Measurements from ENCODE around the gene PDE7B.
"Not testable (repeated sequence)": the region's sequence is repeated elsewhere in the genome, so short reads cannot be mapped to it uniquely, and the experiment has no call there.

PDE7B gene

GRCh38 chr6:136102991-136103688 lies 251.6 kb downstream of the PDE7B start:
- Histone ChIP-seq H3F3A (ENCODE audit: low read depth) (no peaks in the 10 kb centered on the region), H2AFZ (ENCODE audit: low read length) (no peak overlapping the region), H3K4me3 (ENCODE audit: low read length, poor library complexity, severe bottlenecking) (no peak overlapping the region), H3K4me2 (ENCODE audit: low read depth, low read length, poor library complexity, severe bottlenecking) (no peak overlapping the region), H3K9me2 (replicated peaks; ENCODE audit: low read depth, low read length) (no peaks in the 10 kb centered on the region), H3K79me2 (ENCODE audit: insufficient read depth, low read length) (no peaks in the 10 kb centered on the region), H3K9me3 (ENCODE audit: insufficient read depth, low read depth, low read length) (no peaks in the 10 kb centered on the region), H3K27me3 (ENCODE audit: insufficient read depth, low read length, poor library complexity, severe bottlenecking) (no peaks in the 10 kb centered on the region), H4K20me1 (ENCODE audit: insufficient read depth, low read length, poor library complexity, severe bottlenecking) (no peaks in the 10 kb centered on the region), H3K9ac (ENCODE audit: low read depth, low read length, poor library complexity, severe bottlenecking) (no peak overlapping the region), H3K36me3 (ENCODE audit: insufficient read depth, low read length) (no peaks in the 10 kb centered on the region), H3K4me1 (ENCODE audit: insufficient read depth, low read length, poor library complexity, severe bottlenecking) (no peaks in the 10 kb centered on the region)
- TF ChIP-seq EZH2phosphoT487 (IDR thresholded peaks at IDR 0.05; ENCODE audit: borderline replicate concordance) (no peak), CTCF (conservative IDR thresholded peaks at IDR 0.05; ENCODE audit: low read length) (no peak)

- Histone ChIP-seq H3K4me1 (ENCODE audit: insufficient read depth, low read length, poor library complexity, severe bottlenecking) (no peaks in the 10 kb centered on the region), H3K9ac (ENCODE audit: low read depth, low read length, poor library complexity, severe bottlenecking) (no peak overlapping the region), H3K9me3 (ENCODE audit: insufficient read depth, low read depth, low read length) (no peaks in the 10 kb centered on the region), H3K27me3 (ENCODE audit: insufficient read depth, low read length, poor library complexity, severe bottlenecking) (no peaks in the 10 kb centered on the region), H3K4me3 (ENCODE audit: low read length, poor library complexity, severe bottlenecking) (no peak overlapping the region), H3K36me3 (ENCODE audit: insufficient read depth, low read length) (no peaks in the 10 kb centered on the region), H2AFZ (ENCODE audit: low read length) (no peak overlapping the region), H3K79me2 (ENCODE audit: insufficient read depth, low read length) (no peaks in the 10 kb centered on the region), H3K9me2 (replicated peaks; ENCODE audit: low read depth, low read length) (no peaks in the 10 kb centered on the region), H4K20me1 (ENCODE audit: insufficient read depth, low read length, poor library complexity, severe bottlenecking) (no peaks in the 10 kb centered on the region), H3F3A (ENCODE audit: low read depth) (no peaks in the 10 kb centered on the region), H3K4me2 (ENCODE audit: low read depth, low read length, poor library complexity, severe bottlenecking) (no peak overlapping the region)
- TF ChIP-seq EZH2phosphoT487 (IDR thresholded peaks at IDR 0.05; ENCODE audit: borderline replicate concordance) (no peak), CTCF (conservative IDR thresholded peaks at IDR 0.05; ENCODE audit: low read length) (no peak)
Measured at GRCh38 chr6:136103763-136104311, 252.3 kb downstream of the PDE7B start.

- no peaks in the 10 kb centered on the region for H4K20me1 ChIP-seq (ENCODE audit: insufficient read depth, low read length, poor library complexity, severe bottlenecking)
- TF ChIP-seq CTCF (conservative IDR thresholded peaks at IDR 0.05; ENCODE audit: low read length), result no peak
- no peak for TF ChIP-seq EZH2phosphoT487 (IDR thresholded peaks at IDR 0.05; ENCODE audit: borderline replicate concordance)
- H3K79me2 ChIP-seq (ENCODE audit: insufficient read depth, low read length), result no peaks in the 10 kb centered on the region
- H3K9me2 ChIP-seq (replicated peaks; ENCODE audit: low read depth, low read length), result no peaks in the 10 kb centered on the region
- H3K27me3 ChIP-seq (ENCODE audit: insufficient read depth, low read length, poor library complexity, severe bottlenecking), result no peaks in the 10 kb centered on the region
- H3K4me1 ChIP-seq (ENCODE audit: insufficient read depth, low read length, poor library complexity, severe bottlenecking), result no peaks in the 10 kb centered on the region
- H3F3A ChIP-seq (ENCODE audit: low read depth), result no peaks in the 10 kb centered on the region
- H3K9me3 ChIP-seq (ENCODE audit: insufficient read depth, low read depth, low read length), result no peaks in the 10 kb centered on the region
- no peak overlapping the region for H3K9ac ChIP-seq (ENCODE audit: low read depth, low read length, poor library complexity, severe bottlenecking)
- H3K4me3 ChIP-seq (ENCODE audit: low read length, poor library complexity, severe bottlenecking), result no peak overlapping the region
- no peak overlapping the region for H2AFZ ChIP-seq (ENCODE audit: low read length)
- no peaks in the 10 kb centered on the region for H3K36me3 ChIP-seq (ENCODE audit: insufficient read depth, low read length)
- H3K4me2 ChIP-seq (ENCODE audit: low read depth, low read length, poor library complexity, severe bottlenecking), result no peak overlapping the region
Measured at GRCh38 chr6:136104556-136104955, 253.1 kb downstream of the PDE7B start.

- H3K4me1 ChIP-seq (ENCODE audit: insufficient read depth, low read length, poor library complexity, severe bottlenecking); H3K9me2 ChIP-seq (replicated peaks; ENCODE audit: low read depth, low read length); H3K79me2 ChIP-seq (ENCODE audit: insufficient read depth, low read length); H3F3A ChIP-seq (ENCODE audit: low read depth); H4K20me1 ChIP-seq (ENCODE audit: insufficient read depth, low read length, poor library complexity, severe bottlenecking); H3K9me3 ChIP-seq (ENCODE audit: insufficient read depth, low read depth, low read length); H3K27me3 ChIP-seq (ENCODE audit: insufficient read depth, low read length, poor library complexity, severe bottlenecking); H3K4me2 ChIP-seq (ENCODE audit: low read depth, low read length, poor library complexity, severe bottlenecking); H3K9ac ChIP-seq (ENCODE audit: low read depth, low read length, poor library complexity, severe bottlenecking); H3K4me3 ChIP-seq (ENCODE audit: low read length, poor library complexity, severe bottlenecking); H3K36me3 ChIP-seq (ENCODE audit: insufficient read depth, low read length); H2AFZ ChIP-seq (ENCODE audit: low read length): not testable (repeated sequence)
Measured at GRCh38 chr6:136105797-136106196, 254.3 kb downstream of the PDE7B start.
